Prostate gland (tissue), 2 donors: Measurements from ENCODE around the gene MAML2.

Experiments used
- CTCF ChIP-seq, 4 experiments: fragments of 200-600 bp in 2 of 4; fragments of 450-650 bp in 2 of 4; sonication (generic) in 2 of 4; IDR thresholded peaks; 1 replicate in 3 of 4; 2 replicates in 1 of 4; pipeline ENCODE4 v1.5.1; 2016 to 2019; ENCODE audit warnings: antibody characterized with exemption in 4 of 4, mild to moderate bottlenecking in 2 of 4, moderate library complexity in 2 of 4
- POLR2A ChIP-seq: fragments of 450-650 bp; IDR thresholded peaks from one replicate; pipeline ENCODE4 v1.6.1; 2016; ENCODE audit warnings: antibody characterized with exemption, mild to moderate bottlenecking
- POLR2AphosphoS5 ChIP-seq: sonication (generic); formaldehyde crosslinking; IDR thresholded peaks from one replicate; pipeline ENCODE4 v1.6.1; 2017; ENCODE audit warnings: antibody characterized with exemption

GRCh38 chr11:96292291-96293010, 50.5 kb downstream of the MAML2 start:
- TF ChIP-seq CTCF (IDR thresholded peaks at IDR 0.05) (no peak), POLR2A (no peak), POLR2AphosphoS5 (no peak)
